Heart right ventricle (tissue), 16 donors: ENCODE results near the gene GPR176. TPM values are rescaled to one million over a fixed set of nuclear protein-coding genes. Genes with fewer than 3 reads are reported as not detected.

Experiments used
- ATAC-seq, 8 donors: fragments of 200-7000 bp; cut with Tn5 transposase; one replicate each; pipeline ENCODE4 v1.9.1; 2020; ENCODE audit warnings: mild to moderate bottlenecking in 8 of 8, moderate library complexity in 8 of 8, moderate number of reproducible peaks in 1 of 8
- DNase-seq, 2 donors: peaks; one replicate each; pipeline ENCODE4 v3.0.0-alpha.2; 2020
- H3K27ac ChIP-seq, 10 donors: fragments of 200-600 bp; sonication (generic) in 2 of 10; one replicate each; pipeline versions ENCODE4 v1.5.0 to v1.8.0; 2020 to 2022; ENCODE audit warnings: mild to moderate bottlenecking in 3 of 10
- H3K27me3 ChIP-seq, 7 donors: fragments of 200-600 bp; one replicate each; pipeline ENCODE4 v1.8.0; 2021 to 2022; ENCODE audit warnings: mild to moderate bottlenecking in 2 of 7
- H3K36me3 ChIP-seq, 9 donors: fragments of 200-600 bp; sonication (generic) in 1 of 9; one replicate each; pipeline versions ENCODE4 v1.5.0 to v1.8.0; 2020 to 2022; ENCODE audit warnings: mild to moderate bottlenecking in 2 of 9
- H3K4me1 ChIP-seq, 9 donors: fragments of 200-600 bp; sonication (generic) in 1 of 9; one replicate each; pipeline versions ENCODE4 v1.5.0 to v1.8.0; 2020 to 2022; ENCODE audit warnings: mild to moderate bottlenecking in 4 of 9
- H3K4me3 ChIP-seq, 10 donors: fragments of 200-600 bp; sonication (generic) in 2 of 10; one replicate each; pipeline versions ENCODE4 v1.5.0 to v1.8.0; 2020 to 2022; ENCODE audit warnings: mild to moderate bottlenecking in 7 of 10, moderate library complexity in 2 of 10
- H3K9me3 ChIP-seq, 11 donors: fragments of 200-600 bp in 10 of 11; sonication (generic) in 2 of 11; one replicate each; pipeline versions ENCODE4 v1.5.0 to v1.8.0; 2013 to 2022; ENCODE audit warnings: mild to moderate bottlenecking in 2 of 11, control low read depth in 1 of 11, moderate library complexity in 1 of 11
- CTCF ChIP-seq, 9 donors: fragments of 200-600 bp; sonication (generic) in 2 of 9; IDR thresholded peaks; one replicate each; pipeline versions ENCODE4 v1.5.0 to v1.8.0; 2021 to 2022; ENCODE audit warnings: antibody characterized with exemption in 9 of 9, mild to moderate bottlenecking in 5 of 9, moderate library complexity in 1 of 9
- WGBS, 2 donors: extraction: QIAGEN DNeasy Blood & Tissue Kit; methylation state at CpG; one replicate each; pipeline ENCODE4 v1.1.7; 2013; ENCODE audit warnings: inconsistent platforms in 1 of 2; 5-methylcytosine and 5-hydroxymethylcytosine counted together
- intact Hi-C, 10 donors: fragments of 100-400 bp; cut with DNase I; formaldehyde crosslinking; loops; one replicate each; pipeline versions ENCODE4 v1.11.1 to v1.14.2; 2022
- polyA plus RNA-seq, 2 donors: library from polyadenylated mRNA; stranded (reverse); fragments of 200-250 nt; gene quantifications; one replicate each; pipeline ENCODE4 v1.2.3, GENCODE V29; 2013
- total RNA-seq, 10 donors: library from RNA; stranded (reverse); fragmentation: NEBNext Ultra II Directional in 3 of 10; extraction: Animal tissue kit (Norgen Biotek cat#: 25700) in 3 of 10; gene quantifications; one replicate each; pipeline versions ENCODE4 v1.2.1 to v1.2.4, GENCODE V29; 2021 to 2023
- donor health status: Arrhythmogenic right ventricular cardiomyopathy.
- donor health status: ischemic (EF 13 %, LVEDD 7.1; RV severe dilation, severe dysfunction).
- donor health status: healthy with polysubstance abuse.
- donor health status: DM: no; HTN: yes; CAD: no.
- donor health status: DM: no; HTN: no; CAD: no.
- donor health status: ischemic (EF 25% LVEDD 6.9; RV normal size, moderate dysfunction).
- donor health status: ischemic (EF 25% LVEDD 5.7; RV mildly dilated, moderate dysfunction).
- donor health status: healthy.
- donor health status: DM: yes; HTN: yes; CAD: no.
- donor health status: Ischemic cardiomyopathy.
- donor health status: ischemic (EF 35%, LVEDD 5.7; RV mildly dilated, moderate dysfunction).
- donor health status: nonischemic (EF 11% LVEDD 7.7; RV severe dilation, severe dysfunction).
- donor health status: DM: yes; HTN: yes; CAD: no.
- donor health status: PGD.
- donor health status: ischemic (EF 29% LVEDD 5.4; RV normal size, mild dysfunction).
- donor health status: nonischemic (EF 23%, LVEDD 6.1; RV moderate dilation, normal function).

GPR176 gene
- total and polyA plus RNA-seq, 12 donors = 0.87 to 3.1 (median 1.6) TPM

- Histone ChIP-seq H3K27me3 (no peaks in the 10 kb centered on the region), H3K4me1 (peaks cover 0 to 8% (median 0%) of the 10 kb centered on the region in 9 donors), H3K4me3 (no peak overlapping the region), H3K9me3 (no peaks in the 10 kb centered on the region), H3K36me3 (no peaks in the 10 kb centered on the region), H3K27ac (no peak overlapping the region)
- WGBS, 2 donors = 73 to 87% methylated on average over 1 of the region's 1 CpG
- intact Hi-C loops = no loop called here
- ATAC-seq (no peak), DNase-seq (no peak)
- TF ChIP-seq CTCF (IDR thresholded peaks at IDR 0.05) = no peak
These were observed 56.0 kb downstream of the GPR176 start for GRCh38 chr15:39864116-39864515.

DNA sequence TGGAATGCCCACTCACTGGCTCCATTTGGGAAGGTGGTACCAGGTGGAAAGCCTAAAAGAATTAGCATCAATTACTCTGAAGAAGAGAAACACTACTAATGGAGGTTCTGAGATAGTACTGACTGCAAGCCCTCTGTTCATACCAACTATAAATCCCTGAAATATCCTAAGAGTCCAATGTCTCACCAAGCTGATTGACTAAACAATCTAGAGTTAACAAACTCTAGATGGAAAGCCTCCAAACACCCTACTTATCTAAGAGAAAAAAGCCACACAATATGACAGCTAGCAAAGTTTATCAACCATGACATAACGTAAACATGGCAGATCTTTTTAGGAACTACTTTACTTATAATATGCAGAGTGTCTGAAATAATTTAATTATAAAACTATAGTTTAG lies 59.2 kb downstream of the GPR176 start:
- DNase-seq = no peak
- H3K9me3 ChIP-seq = no peaks in the 10 kb centered on the region
- WGBS, 2 donors = 92 to 98% methylated on average over 1 of the region's 1 CpG

DNA sequence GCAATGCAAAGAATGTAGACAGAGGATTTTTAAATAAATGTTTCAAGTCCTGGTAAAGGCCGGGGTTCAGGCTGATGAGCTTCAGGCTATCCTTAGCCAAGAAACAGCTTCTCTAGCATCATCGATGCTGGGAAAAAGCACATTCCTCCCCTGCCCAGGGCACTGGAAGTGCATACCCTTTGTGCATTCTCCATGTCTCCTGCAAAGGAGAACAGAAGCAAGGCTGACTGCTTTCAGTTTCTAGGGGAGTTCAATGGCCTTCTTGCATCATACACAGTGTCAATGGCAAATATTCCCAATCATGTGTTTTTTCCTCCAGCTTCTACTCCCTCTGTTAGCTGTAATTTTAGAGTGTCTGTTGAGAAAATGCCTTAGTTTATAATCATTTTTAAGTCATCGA lies 59.9 kb downstream of the GPR176 start:
- H3K4me3 ChIP-seq = no peak overlapping the region
- H3K4me1 ChIP-seq = no peaks in the 10 kb centered on the region
- 87 to 90% methylated on average over 3 of the region's 3 CpGs for WGBS, 2 donors
- H3K27ac ChIP-seq = no peak overlapping the region
- no peak for ATAC-seq
- H3K9me3 ChIP-seq = no peaks in the 10 kb centered on the region
- TF ChIP-seq CTCF (IDR thresholded peaks at IDR 0.05) = no peak
- H3K36me3 ChIP-seq = no peaks in the 10 kb centered on the region
- no peak for DNase-seq
- intact Hi-C loops = no loop called here
- H3K27me3 ChIP-seq = no peaks in the 10 kb centered on the region

More for the DNA sequence above, 59.2 kb downstream of the GPR176 start:
- intact Hi-C loops = no loop called here
- H3K27me3 ChIP-seq = no peaks in the 10 kb centered on the region
- no peak for TF ChIP-seq CTCF (IDR thresholded peaks at IDR 0.05)
- no peaks in the 10 kb centered on the region for H3K36me3 ChIP-seq
- no peaks in the 10 kb centered on the region for H3K4me1 ChIP-seq
- no peak for ATAC-seq
- H3K4me3 ChIP-seq = no peak overlapping the region
- no peak overlapping the region for H3K27ac ChIP-seq

- Histone ChIP-seq H3K9me3 (no peaks in the 10 kb centered on the region), H3K4me3 (no peak overlapping the region), H3K36me3 (no peaks in the 10 kb centered on the region), H3K27me3 (no peaks in the 10 kb centered on the region), H3K4me1 (no peaks in the 10 kb centered on the region), H3K27ac (no peak overlapping the region)
- no peak for TF ChIP-seq CTCF (IDR thresholded peaks at IDR 0.05)
- WGBS, 2 donors = 93 to 97% methylated on average over 4 of the region's 4 CpGs
- intact Hi-C loops = no loop called here
- ATAC-seq (no peak), DNase-seq (no peak)
These were observed 60.4 kb downstream of the GPR176 start for GRCh38 chr15:39859636-39860035.
